Caco-2 (cell line): ENCODE results near the gene CAPG. TPM values are rescaled to one million over a fixed set of nuclear protein-coding genes. Genes with fewer than 3 reads are reported as not detected.
A peak's percentile ranks its signal among the peaks of the same experiment; 100 is the strongest.

Experiments used
- BruUV-seq: library from RNA; stranded (reverse); fragments of 400-500 nt; replicated peaks from 2 replicates; lab custom pipeline; 2021; lab: Mats Ljungman, UMichigan
- CTCF ChIA-PET: fragments of 300-600 bp; sonication (Branson Sonifier 250); formaldehyde crosslinking; loops from one replicate; lab custom pipeline; 2022; ENCODE audit warnings: antibody characterized with exemption; lab: Charles Lee
- POLR2A ChIA-PET: fragments of 300-600 bp; sonication (Branson Sonifier 250); formaldehyde crosslinking; loops from one replicate; lab custom pipeline; 2022; ENCODE audit warnings: antibody characterized with exemption; lab: Charles Lee
- DNase-seq, 2 experiments: peaks; one replicate each; pipeline versions ENCODE4 v3.0.0 to v3.0.0-alpha.2; 2020 to 2022
- H3K27me3 ChIP-seq: replicated peaks from 2 replicates; pipeline ENCODE4 v1.6.0; 2011; ENCODE audit warnings: low read length; ENCODE audit not compliant: control insufficient read depth, insufficient read depth
- H3K36me3 ChIP-seq: 2 replicates; pipeline ENCODE4 v1.5.1; 2011; ENCODE audit warnings: low read length; ENCODE audit not compliant: control insufficient read depth, insufficient read depth
- H3K4me1 ChIP-seq: fragments of 250-450 bp; sonication (Bioruptor Pico); 2 replicates; pipeline ENCODE4 v1.5.1; 2020; ENCODE audit warnings: mild to moderate bottlenecking
- H3K4me3 ChIP-seq: 2 replicates; pipeline ENCODE4 v1.5.1; 2011; ENCODE audit warnings: low read depth, mild to moderate bottlenecking, control low read depth, low read length
- H3K9me3 ChIP-seq: fragments of 250-450 bp; sonication (Bioruptor Pico); 2 replicates; pipeline ENCODE4 v1.5.1; 2020; ENCODE audit warnings: mild to moderate bottlenecking, moderate library complexity
- H3K27ac Mint-ChIP-seq: one replicate; pipeline ENCODE4 v1.8.0; 2022; ENCODE audit warnings: mixed read lengths; ENCODE audit not compliant: unreplicated experiment
- H3K27me3 Mint-ChIP-seq: one replicate; pipeline ENCODE4 v1.8.0; 2022; ENCODE audit warnings: mixed read lengths; ENCODE audit not compliant: insufficient read depth, unreplicated experiment
- H3K36me3 Mint-ChIP-seq: one replicate; pipeline ENCODE4 v1.8.0; 2022; ENCODE audit warnings: mild to moderate bottlenecking, mixed read lengths; ENCODE audit not compliant: insufficient read depth, unreplicated experiment
- H3K4me1 Mint-ChIP-seq: one replicate; pipeline ENCODE4 v1.8.0; 2022; ENCODE audit warnings: low read depth, mixed read lengths; ENCODE audit not compliant: unreplicated experiment
- H3K4me3 Mint-ChIP-seq: one replicate; pipeline ENCODE4 v1.8.0; 2022; ENCODE audit warnings: mild to moderate bottlenecking, moderate library complexity, mixed read lengths; ENCODE audit not compliant: unreplicated experiment
- H3K9me3 Mint-ChIP-seq: one replicate; pipeline ENCODE4 v1.8.0; 2022; ENCODE audit warnings: mixed read lengths; ENCODE audit not compliant: unreplicated experiment
- CTCF ChIP-seq, 2 experiments: fragments of 200-600 bp in 1 of 2; IDR thresholded peaks; 1 replicate in 1 of 2; 2 replicates in 1 of 2; pipeline versions ENCODE4 v1.5.1 to v1.8.0; 2011 to 2022; ENCODE audit warnings: antibody characterized with exemption in 1 of 2, control low read depth in 1 of 2, inconsistent platforms in 1 of 2, low read depth in 1 of 2, low read length in 1 of 2, mild to moderate bottlenecking in 1 of 2, moderate library complexity in 1 of 2; ENCODE audit not compliant: insufficient read depth in 1 of 2, severe bottlenecking in 1 of 2, unreplicated experiment in 1 of 2
- intact Hi-C: fragments of 100-400 bp; cut with micrococcal nuclease; formaldehyde crosslinking; loops from one replicate; pipeline ENCODE4 v1.10.0; 2022; ENCODE audit not compliant: unreplicated experiment
- total RNA-seq: library from RNA; stranded (reverse); gene quantifications from 2 replicates; pipeline ENCODE4 v1.2.3, GENCODE V29; 2022

The CAPG gene
- total RNA-seq, 1 experiment from 2014 or later: 10.0 TPM

GRCh38 chr2:85423525-85423924 is 13.4 kb upstream of the CAPG start:
- Mint-ChIP-seq H3K27me3 (no peaks in the 10 kb centered on the region), H3K27ac (no peak overlapping the region), H3K9me3 (no peaks in the 10 kb centered on the region), H3K4me1 (peaks cover 36% of the 10 kb centered on the region), H3K4me3 (no peak overlapping the region), H3K36me3 (peaks cover 7% of the 10 kb centered on the region)
- intact Hi-C loops: no loop called here
- ChIA-PET POLR2A (no interaction called here), CTCF (no interaction called here)
- Histone ChIP-seq H3K4me3 (no peak overlapping the region), H3K27me3 (no peaks in the 10 kb centered on the region), H3K36me3 (no peaks in the 10 kb centered on the region), H3K4me1 (peaks cover 39% of the 10 kb centered on the region), H3K9me3 (no peaks in the 10 kb centered on the region)
- TF ChIP-seq CTCF (IDR thresholded peaks at IDR 0.05; ENCODE audit: insufficient read depth in 1 of 2, low read depth in 1 of 2, low read length in 1 of 2, severe bottlenecking in 1 of 2, unreplicated experiment in 1 of 2): no peak
- no peak for DNase-seq
- BruUV-seq: no TSS peak

- no peaks in the 10 kb centered on the region for H3K27me3 Mint-ChIP-seq
- CTCF ChIA-PET: interaction anchor here (0.8 to 5.3 kb wide), 6 partner anchors 67 to 130 kb away, joined by 3 to 67 read pairs (median 5); partner anchors contain the start of genes ELMOD3 and MAT2A
Observed at GRCh38 chr2:85422072-85422457, 11.9 kb upstream of the CAPG start.

More at GRCh38 chr2:85422072-85422457, 11.9 kb upstream of the CAPG start:
- no peak overlapping the region for H3K4me3 ChIP-seq
- H3K9me3 ChIP-seq: no peaks in the 10 kb centered on the region
- no TSS peak for BruUV-seq
- no peaks in the 10 kb centered on the region for H3K36me3 ChIP-seq
- peaks cover 47% of the 10 kb centered on the region for H3K4me1 ChIP-seq
- peaks cover 36% of the 10 kb centered on the region for H3K4me1 Mint-ChIP-seq
- no peak for DNase-seq
- peak overlapping the region; percentile 80 for H3K27ac Mint-ChIP-seq
- H3K27me3 ChIP-seq: no peaks in the 10 kb centered on the region
- peaks cover 12% of the 10 kb centered on the region for H3K36me3 Mint-ChIP-seq
- POLR2A ChIA-PET: interaction anchor here (0.5 to 4.5 kb wide), 5 partner anchors 17 to 139 kb away, joined by 3 to 73 read pairs (median 4); partner anchors contain the start of genes GGCX and MAT2A
- peak overlapping the region; percentile 69 for H3K4me3 Mint-ChIP-seq
- intact Hi-C loops: no loop called here
- TF ChIP-seq CTCF (IDR thresholded peaks at IDR 0.05; ENCODE audit: insufficient read depth in 1 of 2, low read depth in 1 of 2, low read length in 1 of 2, severe bottlenecking in 1 of 2, unreplicated experiment in 1 of 2): no peak
- no peaks in the 10 kb centered on the region for H3K9me3 Mint-ChIP-seq
